HCT116 (cell line): ENCODE results near the gene PIK3R2. TPM values are rescaled to one million over a fixed set of nuclear protein-coding genes. Genes with fewer than 3 reads are reported as not detected.

Experiments used
- ATAC-seq: fragments of 200-7000 bp; cut with Tn5 transposase; 2 replicates; pipeline ENCODE4 v1.9.1; 2020; ENCODE audit warnings: mild to moderate bottlenecking, moderate library complexity
- BruUV-seq: library from RNA; stranded (reverse); fragments of 400-500 nt; replicated peaks from 2 replicates; lab custom pipeline; 2021; lab: Mats Ljungman, UMichigan
- CTCF ChIA-PET: fragments of 300-600 bp; sonication (Branson Sonifier 250); formaldehyde crosslinking; loops from one replicate; lab custom pipeline; 2021; ENCODE audit warnings: antibody characterized with exemption; lab: Charles Lee
- POLR2A ChIA-PET: fragments of 300-600, 350-600 bp; sonication (Branson Sonifier 250); formaldehyde crosslinking; loops from one replicate; lab custom pipeline; 2021; ENCODE audit warnings: antibody characterized with exemption; lab: Charles Lee
- RAD21 ChIA-PET, 2 experiments: fragments of 300-600 bp; sonication (Branson Sonifier 250); formaldehyde crosslinking; loops; one replicate each; lab custom pipeline; 2023; ENCODE audit warnings: low total read pairs in 2 of 2; ENCODE audit not compliant: uncharacterized antibody in 2 of 2, unreplicated experiment in 2 of 2, low non-redundant PET in 1 of 2; lab: Charles Lee
- DNase-seq: peaks from one replicate; pipeline ENCODE4 v3.0.0-alpha.2; 2010; ENCODE audit warnings: low read depth, low spot score
- H2AFZ ChIP-seq: fragments of 200-600 bp; shearing (Covaris generic), sonication (generic); 2 replicates; pipeline ENCODE4 v1.6.1; 2017; ENCODE audit warnings: low read depth, mixed run types, mixed read lengths, antibody characterized with exemption, low read length; ENCODE audit not compliant: poor library complexity, severe bottlenecking
- H3K27ac ChIP-seq: 2 replicates; pipeline ENCODE4 v1.5.1; 2012; ENCODE audit warnings: low read depth, low read length
- H3K27me3 ChIP-seq: fragments of 200-600 bp; sonication (generic); 2 replicates; pipeline ENCODE4 v1.6.1; 2016; ENCODE audit warnings: mixed run types, low read length, mixed read lengths; ENCODE audit not compliant: insufficient read depth
- H3K36me3 ChIP-seq, 2 experiments: fragments of 200-500 bp in 1 of 2; fragments of 200-600 bp in 1 of 2; sonication (Bioruptor generic) in 1 of 2; sonication (generic) in 1 of 2; 2 replicates each; pipeline versions ENCODE4 v1.5.1 to v1.6.1; 2014 to 2016; ENCODE audit warnings: low read length in 2 of 2, inconsistent platforms in 1 of 2, mixed read lengths in 1 of 2, mixed run types in 1 of 2; ENCODE audit not compliant: insufficient read depth in 2 of 2, control insufficient read depth in 1 of 2
- H3K4me1 ChIP-seq, 2 experiments: fragments of 200-600 bp in 1 of 2; sonication (generic) in 1 of 2; 2 replicates each; pipeline versions ENCODE4 v1.5.1 to v1.6.1; 2012 to 2017; ENCODE audit warnings: low read length in 2 of 2, inconsistent platforms in 1 of 2, mild to moderate bottlenecking in 1 of 2, mixed read lengths in 1 of 2, mixed run types in 1 of 2, moderate library complexity in 1 of 2; ENCODE audit not compliant: insufficient read depth in 2 of 2, control insufficient read depth in 1 of 2
- H3K4me2 ChIP-seq: fragments of 200-600 bp; sonication (generic); 2 replicates; pipeline ENCODE4 v1.6.1; 2017; ENCODE audit warnings: mixed run types, low read length, mixed read lengths
- H3K4me3 ChIP-seq, 2 experiments: fragments of 200-600 bp in 1 of 2; sonication (generic) in 1 of 2; replicated peaks in 1 of 2; 2 replicates each; pipeline ENCODE4 v1.5.1; 2011 to 2016; ENCODE audit warnings: low read length in 2 of 2, control low read depth in 1 of 2, low read depth in 1 of 2, mild to moderate bottlenecking in 1 of 2, mixed read lengths in 1 of 2, mixed run types in 1 of 2
- H3K79me2 ChIP-seq: fragments of 200-600 bp; sonication (generic); 2 replicates; pipeline ENCODE4 v1.6.1; 2017; ENCODE audit warnings: mild to moderate bottlenecking, mixed run types, low read length, moderate library complexity, mixed read lengths; ENCODE audit not compliant: insufficient read depth
- H3K9ac ChIP-seq: fragments of 200-600 bp; sonication (generic); 2 replicates; pipeline ENCODE4 v1.6.1; 2016; ENCODE audit warnings: low read length, mixed read lengths
- H3K9me2 ChIP-seq: fragments of 200-600 bp; sonication (generic), shearing (Covaris generic); 2 replicates; pipeline ENCODE4 v1.6.1; 2017; ENCODE audit warnings: mixed run types, mild to moderate bottlenecking, moderate library complexity; ENCODE audit not compliant: insufficient read depth
- H3K9me3 ChIP-seq, 2 experiments: fragments of 200-500 bp in 1 of 2; fragments of 200-600 bp in 1 of 2; sonication (Bioruptor generic) in 1 of 2; sonication (generic) in 1 of 2; 2 replicates each; pipeline ENCODE4 v1.6.1; 2014 to 2017; ENCODE audit warnings: low read length in 2 of 2, mixed read lengths in 2 of 2, inconsistent platforms in 1 of 2, low read depth in 1 of 2, mild to moderate bottlenecking in 1 of 2, mixed run types in 1 of 2, moderate library complexity in 1 of 2; ENCODE audit not compliant: control insufficient read depth in 1 of 2, insufficient read depth in 1 of 2
- H4K20me1 ChIP-seq: fragments of 200-600 bp; sonication (generic), shearing (Covaris generic); 2 replicates; pipeline ENCODE4 v1.6.1; 2017; ENCODE audit warnings: mixed run types, mild to moderate bottlenecking, moderate library complexity; ENCODE audit not compliant: insufficient read depth
- ELF1 ChIP-seq: IDR thresholded peaks from 2 replicates; pipeline ENCODE4 v1.6.1; 2012; ENCODE audit warnings: low read depth, borderline replicate concordance
- FOSL1 ChIP-seq: IDR thresholded peaks from 2 replicates; pipeline ENCODE4 v1.6.1; 2012; ENCODE audit warnings: low read depth
- POLR2A ChIP-seq: IDR thresholded peaks from 2 replicates; pipeline ENCODE4 v1.7.0; 2011; ENCODE audit warnings: borderline replicate concordance; ENCODE audit not compliant: insufficient read depth, insufficient read length; ENCODE audit errors: extremely low read depth
- POLR2AphosphoS5 ChIP-seq: IDR thresholded peaks from 2 replicates; pipeline ENCODE4 v1.6.1; 2011; ENCODE audit warnings: mild to moderate bottlenecking, low read depth, low read length, moderate library complexity
- ZBTB33 ChIP-seq: IDR thresholded peaks from 2 replicates; pipeline ENCODE4 v1.6.1; 2011; ENCODE audit warnings: mild to moderate bottlenecking, low read length, moderate library complexity; ENCODE audit not compliant: insufficient replicate concordance; ENCODE audit errors: extremely low read depth
- ZNF274 ChIP-seq: fragments of 200-500 bp; sonication (Bioruptor generic); IDR thresholded peaks from 2 replicates; pipeline ENCODE4 v1.6.1; 2014; ENCODE audit warnings: mild to moderate bottlenecking, low read depth, low read length, inconsistent platforms
- intact Hi-C: fragments of 100-400 bp; cut with micrococcal nuclease; formaldehyde crosslinking; loops from 2 replicates; pipeline ENCODE4 v1.10.0; 2022
- total RNA-seq: library from RNA; stranded (reverse); gene quantifications from one replicate; pipeline ENCODE4 v1.2.1, GENCODE V29; 2021; ENCODE audit not compliant: unreplicated experiment

Gene PIK3R2
- total RNA-seq, 1 experiment from 2014 or later, result 53.4 TPM

- RAD21 ChIA-PET, result no interaction called here
- H3K9ac ChIP-seq, result no peak overlapping the region
- no peak overlapping the region for H3K27ac ChIP-seq
- peak overlapping the region in 1 of 2 experiments; percentile 87; a peak in 1 of 4 replicates for H3K4me3 ChIP-seq
- no peak for DNase-seq
- no peak for TF ChIP-seq ZBTB33
- TF ChIP-seq ELF1, result no peak
- no peak for TF ChIP-seq POLR2AphosphoS5
- TF ChIP-seq POLR2A, result no peak
- TF ChIP-seq FOSL1, result no peak
- TF ChIP-seq ZNF274, result no peak
- TF ChIP-seq, all 23 proteins: peak for 0
- Histone ChIP-seq H3K79me2 (peaks cover 16% of the 10 kb centered on the region; the same call in 1 of the 2 replicates), H2AFZ (no peak overlapping the region), H3K9me2 (no peaks in the 10 kb centered on the region), H3K36me3 (peaks cover 8 to 20% of the 10 kb centered on the region in 2 experiments; a peak in 3 of 4 replicates), H3K9me3 (no peaks in the 10 kb centered on the region), H4K20me1 (no peaks in the 10 kb centered on the region), H3K4me1 (peaks cover 9 to 20% of the 10 kb centered on the region in 2 experiments; a peak in 3 of 4 replicates), H3K4me2 (peak overlapping the region; percentile 100), H3K27me3 (no peaks in the 10 kb centered on the region)
- CTCF ChIA-PET, result no interaction called here
- no peak for ATAC-seq
- intact Hi-C loops, result loop anchor here (10.0 kb wide), 1 partner anchor 122 kb away; the partner anchor contains the start of gene LSM4
- BruUV-seq, result no TSS peak
- POLR2A ChIA-PET, result interaction anchor here (1.6 kb wide), 1 partner anchor 10 kb away, joined by 6 read pairs; the partner anchor contains the start of gene MPV17L2
Observed at GRCh38 chr19:18202397-18202777, 49.4 kb downstream of the PIK3R2 start.
